Mesothelial cell of epicardium (in vitro differentiated cells): ENCODE results near the gene ASXL3. TPM values are rescaled to one million over a fixed set of nuclear protein-coding genes. Genes with fewer than 3 reads are reported as not detected.

ENCODE experiments used
- DNase-seq, 2 experiments: peaks; one replicate each; pipeline ENCODE4 v3.0.0; 2021; ENCODE audit warnings: low spot score in 2 of 2; ENCODE audit not compliant: unreplicated experiment in 2 of 2
- H3K27ac Mint-ChIP-seq: 2 replicates; pipeline ENCODE4 v1.8.0; 2021; ENCODE audit warnings: mixed read lengths
- H3K27me3 Mint-ChIP-seq: 2 replicates; pipeline ENCODE4 v1.8.0; 2021; ENCODE audit warnings: low read depth, mixed read lengths
- H3K36me3 Mint-ChIP-seq: 2 replicates; pipeline ENCODE4 v1.8.0; 2021; ENCODE audit warnings: mixed read lengths
- H3K4me1 Mint-ChIP-seq: 2 replicates; pipeline ENCODE4 v1.8.0; 2021; ENCODE audit warnings: mixed read lengths
- H3K4me3 Mint-ChIP-seq: 2 replicates; pipeline ENCODE4 v1.8.0; 2021; ENCODE audit warnings: mild to moderate bottlenecking, moderate library complexity, mixed read lengths
- H3K9me3 Mint-ChIP-seq: 2 replicates; pipeline ENCODE4 v1.8.0; 2021; ENCODE audit warnings: mixed read lengths
- CTCF ChIP-seq: fragments of 200-600 bp; sonication (generic); IDR thresholded peaks from one replicate; pipeline ENCODE4 v1.5.0; 2021; ENCODE audit warnings: antibody characterized with exemption; ENCODE audit not compliant: unreplicated experiment
- total RNA-seq: library from RNA; stranded (reverse); gene quantifications from 3 replicates; pipeline ENCODE4 v1.2.1, GENCODE V29; 2021

Gene ASXL3
- total RNA-seq, 1 donor from 2014 or later: 34.0 TPM

DNA sequence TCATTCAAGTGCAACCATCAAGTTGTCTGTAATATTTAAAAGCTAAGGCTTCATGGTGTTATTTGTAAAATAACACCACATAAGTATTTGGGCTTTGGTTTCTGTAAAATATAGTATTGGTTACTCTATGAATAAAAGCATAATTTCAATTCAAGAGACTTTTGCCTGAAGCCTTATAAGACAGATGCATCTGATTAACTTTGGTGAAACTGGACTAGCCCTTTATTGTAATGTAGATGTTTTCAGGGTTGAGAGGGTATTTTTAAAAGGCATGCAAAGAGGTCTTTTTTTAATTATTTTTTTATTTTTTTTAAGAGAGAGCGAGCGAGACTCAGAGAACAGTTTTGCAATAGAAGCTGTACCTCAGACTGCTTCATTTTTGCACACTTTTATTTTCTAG is 66.5 kb downstream of the ASXL3 start:
- no peaks in the 10 kb centered on the region for H3K9me3 Mint-ChIP-seq
- H3K27me3 Mint-ChIP-seq: no peaks in the 10 kb centered on the region
- no peaks in the 10 kb centered on the region for H3K36me3 Mint-ChIP-seq
- no peak for DNase-seq
- no peak overlapping the region for H3K27ac Mint-ChIP-seq
- no peak for TF ChIP-seq CTCF
- H3K4me1 Mint-ChIP-seq: peaks cover 9% of the 10 kb centered on the region
- no peak overlapping the region for H3K4me3 Mint-ChIP-seq

- Mint-ChIP-seq H3K4me1 (peaks cover 7% of the 10 kb centered on the region), H3K27ac (no peak overlapping the region), H3K36me3 (no peaks in the 10 kb centered on the region), H3K27me3 (no peaks in the 10 kb centered on the region), H3K4me3 (no peak overlapping the region), H3K9me3 (no peaks in the 10 kb centered on the region)
- no peak for DNase-seq
- no peak for TF ChIP-seq CTCF
Observed at GRCh38 chr18:33647365-33647764, 69.3 kb downstream of the ASXL3 start.

DNA sequence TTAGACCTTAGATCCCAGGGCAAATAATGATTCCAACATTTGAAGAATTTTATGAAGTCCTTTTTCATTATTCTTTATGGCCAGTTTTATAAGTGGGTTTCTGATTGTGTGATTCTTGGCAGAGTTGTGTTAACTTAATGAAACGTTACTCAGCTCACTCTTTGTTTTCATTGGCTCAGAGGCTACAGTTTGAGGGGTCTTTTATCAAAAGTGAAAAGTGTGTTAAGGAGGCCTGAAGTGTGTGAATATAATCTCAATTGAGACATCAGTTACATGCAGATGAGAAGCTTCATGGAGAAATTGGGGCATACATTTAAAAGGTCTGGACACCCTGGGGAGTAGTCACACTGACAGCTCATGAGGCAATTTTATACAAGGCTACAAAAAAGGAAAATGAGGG is 74.6 kb downstream of the ASXL3 start:
- H3K9me3 Mint-ChIP-seq: no peaks in the 10 kb centered on the region
- H3K4me1 Mint-ChIP-seq: peaks cover 15% of the 10 kb centered on the region
- H3K4me3 Mint-ChIP-seq: no peak overlapping the region
- no peak overlapping the region for H3K27ac Mint-ChIP-seq
- no peak for TF ChIP-seq CTCF
- H3K27me3 Mint-ChIP-seq: no peaks in the 10 kb centered on the region
- H3K36me3 Mint-ChIP-seq: no peaks in the 10 kb centered on the region
- DNase-seq: no peak

DNA sequence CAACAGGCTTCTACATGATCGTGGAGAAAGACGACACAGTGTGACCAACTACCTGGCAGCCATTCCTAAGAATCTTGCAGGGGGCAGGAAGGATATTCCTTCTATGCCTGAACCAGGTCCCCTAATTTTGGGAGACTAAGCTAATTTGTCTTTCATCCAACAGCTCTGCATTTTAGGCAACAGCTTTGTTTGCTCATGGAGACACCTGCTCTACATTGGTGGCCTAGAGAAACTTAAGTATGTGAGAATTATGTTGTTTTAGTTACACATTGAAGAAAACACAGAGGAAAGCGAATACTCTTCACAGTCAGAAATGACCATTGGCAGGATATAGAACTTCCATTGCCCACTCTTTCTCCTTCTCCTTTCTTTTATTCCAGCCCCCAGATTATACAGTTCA is 75.2 kb downstream of the ASXL3 start:
- DNase-seq: no peak
- H3K27me3 Mint-ChIP-seq: no peaks in the 10 kb centered on the region
- no peaks in the 10 kb centered on the region for H3K36me3 Mint-ChIP-seq
- TF ChIP-seq CTCF: no peak
- no peaks in the 10 kb centered on the region for H3K9me3 Mint-ChIP-seq
- no peak overlapping the region for H3K4me3 Mint-ChIP-seq
- H3K4me1 Mint-ChIP-seq: peaks cover 20% of the 10 kb centered on the region
- H3K27ac Mint-ChIP-seq: no peak overlapping the region

DNA sequence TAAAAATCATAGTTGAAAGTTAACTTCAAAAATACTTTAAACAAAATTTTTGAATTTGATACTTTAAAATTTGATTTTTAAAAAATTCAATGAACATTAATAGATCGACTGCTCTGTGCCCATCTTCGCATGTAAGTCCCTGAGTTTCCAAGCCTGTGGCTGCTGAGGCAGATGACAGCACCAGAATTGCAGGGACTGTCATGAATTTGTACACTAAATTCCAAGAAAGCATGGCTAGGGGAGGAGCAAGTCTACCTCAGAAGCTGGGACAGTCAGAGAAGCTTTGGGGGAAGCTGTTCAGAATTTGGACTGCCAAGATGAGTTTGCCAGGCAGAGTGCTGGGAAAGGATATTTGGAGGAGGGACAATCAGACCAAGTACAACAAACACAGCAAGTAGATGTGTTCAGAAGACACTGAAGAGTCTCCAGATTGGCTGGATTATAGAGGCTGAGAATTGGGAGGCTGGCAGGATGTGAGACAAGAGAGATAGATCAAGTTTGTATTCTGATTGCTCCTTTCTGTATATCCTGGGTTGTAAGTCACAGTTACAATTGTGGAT is 79.0 kb downstream of the ASXL3 start:
- peaks cover 26% of the 10 kb centered on the region for H3K4me1 Mint-ChIP-seq
- DNase-seq: no peak
- no peak overlapping the region for H3K27ac Mint-ChIP-seq
- no peaks in the 10 kb centered on the region for H3K36me3 Mint-ChIP-seq
- no peak overlapping the region for H3K4me3 Mint-ChIP-seq
- no peaks in the 10 kb centered on the region for H3K9me3 Mint-ChIP-seq
- no peak for TF ChIP-seq CTCF
- no peaks in the 10 kb centered on the region for H3K27me3 Mint-ChIP-seq
